SU-DHL-6 (cell line): ENCODE data around the gene ST7.

Experiments
- EZH2phosphoT487 ChIP-seq: fragments of 200-600 bp; sonication (generic), shearing (Covaris generic); conservative IDR thresholded peaks from 2 replicates; pipeline ENCODE4 v1.6.1; 2018; ENCODE audit warnings: mild to moderate bottlenecking, antibody characterized with exemption, low read length, moderate library complexity, mixed read lengths
- TF ChIP-seq, protein P1 (sequence below): fragments of 200-600 bp; sonication (generic); IDR thresholded peaks from one replicate; pipeline ENCODE4 v1.5.1; 2017; ENCODE audit warnings: antibody characterized with exemption, mild to moderate bottlenecking, low read length, moderate library complexity; ENCODE audit not compliant: insufficient read depth, poor library complexity, severe bottlenecking

DNA sequence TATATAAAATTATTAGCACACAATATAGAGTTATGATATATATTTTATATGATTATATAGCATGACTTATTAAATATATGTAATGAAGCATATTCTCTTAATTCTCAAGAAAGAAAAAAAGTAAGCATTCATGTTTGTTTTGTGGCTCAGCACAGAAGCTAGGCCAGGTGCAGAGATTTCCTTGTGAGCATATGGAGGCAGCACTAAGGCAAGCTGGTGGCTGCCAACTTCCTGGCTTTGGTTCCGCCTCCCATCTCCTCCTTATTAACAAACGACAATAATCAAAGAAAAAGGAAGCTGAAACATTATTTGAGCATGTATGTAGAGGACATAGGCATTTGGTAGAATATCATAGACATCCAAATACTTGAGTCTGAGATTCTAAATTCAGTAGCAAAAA lies 130.3 kb downstream of the ST7 start:
- TF ChIP-seq, protein P1, sequence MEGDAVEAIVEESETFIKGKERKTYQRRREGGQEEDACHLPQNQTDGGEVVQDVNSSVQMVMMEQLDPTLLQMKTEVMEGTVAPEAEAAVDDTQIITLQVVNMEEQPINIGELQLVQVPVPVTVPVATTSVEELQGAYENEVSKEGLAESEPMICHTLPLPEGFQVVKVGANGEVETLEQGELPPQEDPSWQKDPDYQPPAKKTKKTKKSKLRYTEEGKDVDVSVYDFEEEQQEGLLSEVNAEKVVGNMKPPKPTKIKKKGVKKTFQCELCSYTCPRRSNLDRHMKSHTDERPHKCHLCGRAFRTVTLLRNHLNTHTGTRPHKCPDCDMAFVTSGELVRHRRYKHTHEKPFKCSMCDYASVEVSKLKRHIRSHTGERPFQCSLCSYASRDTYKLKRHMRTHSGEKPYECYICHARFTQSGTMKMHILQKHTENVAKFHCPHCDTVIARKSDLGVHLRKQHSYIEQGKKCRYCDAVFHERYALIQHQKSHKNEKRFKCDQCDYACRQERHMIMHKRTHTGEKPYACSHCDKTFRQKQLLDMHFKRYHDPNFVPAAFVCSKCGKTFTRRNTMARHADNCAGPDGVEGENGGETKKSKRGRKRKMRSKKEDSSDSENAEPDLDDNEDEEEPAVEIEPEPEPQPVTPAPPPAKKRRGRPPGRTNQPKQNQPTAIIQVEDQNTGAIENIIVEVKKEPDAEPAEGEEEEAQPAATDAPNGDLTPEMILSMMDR: no peak
- no peak for TF ChIP-seq EZH2phosphoT487
